ENCODE results near the gene PDE4A. TPM values are rescaled to one million over a fixed set of nuclear protein-coding genes. Genes with fewer than 3 reads are reported as not detected.

Gene PDE4A
- 4.2 to 5.2 TPM (median 4.2 TPM) in 5 replicates for total RNA-seq (2022; extraction: Qiagen RNA extraction; ENCODE audit: low read depth)

GRCh38 chr19:10420444-10421239 lies at the start of gene PDE4A:
Gene PDE4A (plus strand): TSS chr19:10420538. CDS start chr19:10420765, 227 bp downstream.

GRCh38 chr19:10380313-10381102 lies 39.8 kb upstream of the PDE4A start, which contains the start of gene TYK2:
Gene TYK2 (minus strand): TSS chr19:10380572. CDS start chr19:10378406, 2,166 bp downstream.

GRCh38 chr19:10403137-10404021 lies 17.0 kb upstream of the PDE4A start, which contains the start of gene CDC37:
Gene CDC37 (minus strand): TSS chr19:10403542. CDS start chr19:10403479, 63 bp downstream.

GRCh38 chr19:10503002-10503789 lies 82.9 kb downstream of the PDE4A start, which contains the start of gene KEAP1:
Gene KEAP1 (minus strand): TSS chr19:10503356. CDS start chr19:10500033, 3,323 bp downstream.

GRCh38 chr19:10517361-10517759 lies 97.0 kb downstream of the PDE4A start, which contains the start of gene S1PR5:
Gene S1PR5 (minus strand): TSS chr19:10517447. CDS start chr19:10515011, 2,436 bp downstream.

Other genes starting within 250 kb of the PDE4A start
- gene DNMT1, start 225.6 kb upstream of the PDE4A start, total RNA-seq (2022; extraction: Qiagen RNA extraction; ENCODE audit: low read depth): 51.3 to 66.7 TPM (median 64.7 TPM) in 5 replicates
- gene S1PR2, start 189.2 kb upstream of the PDE4A start, total RNA-seq (2022; extraction: Qiagen RNA extraction; ENCODE audit: low read depth): 0.96 to 1.2 TPM (median 1.2 TPM) in 5 replicates
- 59.0 to 78.7 TPM (median 77.4 TPM) in 5 replicates for gene MRPL4, start 168.3 kb upstream of the PDE4A start, total RNA-seq (2022; extraction: Qiagen RNA extraction; ENCODE audit: low read depth)
- gene ICAM1, start 149.4 kb upstream of the PDE4A start, total RNA-seq (2022; extraction: Qiagen RNA extraction; ENCODE audit: low read depth): 4.2 to 6.4 TPM (median 5.1 TPM) in 5 replicates
- 0.10 to 0.12 TPM in 2 of 5 replicates, not detected in the others for gene ICAM4, start 133.6 kb upstream of the PDE4A start, total RNA-seq (2022; extraction: Qiagen RNA extraction; ENCODE audit: low read depth)
- gene ICAM5, start 130.6 kb upstream of the PDE4A start, total RNA-seq (2022; extraction: Qiagen RNA extraction; ENCODE audit: low read depth): 0.42 to 1.2 TPM (median 0.78 TPM) in 5 replicates
- 1.2 to 4.1 TPM (median 1.8 TPM) in 5 replicates for gene ZGLP1, start 110.7 kb upstream of the PDE4A start, total RNA-seq (2022; extraction: Qiagen RNA extraction; ENCODE audit: low read depth)
- 22.1 to 41.4 TPM (median 33.1 TPM) in 5 replicates for gene FDX2, start 104.5 kb upstream of the PDE4A start, total RNA-seq (2022; extraction: Qiagen RNA extraction; ENCODE audit: low read depth)
- gene RAVER1, start 87.0 kb upstream of the PDE4A start, total RNA-seq (2022; extraction: Qiagen RNA extraction; ENCODE audit: low read depth): 19.7 to 31.8 TPM (median 26.2 TPM) in 5 replicates
- gene ICAM3, start 80.9 kb upstream of the PDE4A start, total RNA-seq (2022; extraction: Qiagen RNA extraction; ENCODE audit: low read depth): 6.5 to 11.4 TPM (median 8.8 TPM) in 5 replicates
- gene TYK2, start 40.0 kb upstream of the PDE4A start, total RNA-seq (2022; extraction: Qiagen RNA extraction; ENCODE audit: low read depth): 25.9 to 44.4 TPM (median 43.3 TPM) in 5 replicates
- 163 to 208 TPM (median 188 TPM) in 5 replicates for gene CDC37, start 17.0 kb upstream of the PDE4A start, total RNA-seq (2022; extraction: Qiagen RNA extraction; ENCODE audit: low read depth)
- gene KEAP1, start 82.8 kb downstream of the PDE4A start, total RNA-seq (2022; extraction: Qiagen RNA extraction; ENCODE audit: low read depth): 51.6 to 75.8 TPM (median 59.7 TPM) in 5 replicates
- gene S1PR5, start 96.9 kb downstream of the PDE4A start, total RNA-seq (2022; extraction: Qiagen RNA extraction; ENCODE audit: low read depth): 2.0 to 3.0 TPM (median 2.5 TPM) in 5 replicates
- 16.7 to 24.8 TPM (median 20.3 TPM) in 5 replicates for gene ATG4D, start 123.4 kb downstream of the PDE4A start, total RNA-seq (2022; extraction: Qiagen RNA extraction; ENCODE audit: low read depth)
- 16.5 to 19.6 TPM (median 18.3 TPM) in 5 replicates for gene KRI1, start 145.5 kb downstream of the PDE4A start, total RNA-seq (2022; extraction: Qiagen RNA extraction; ENCODE audit: low read depth)
- 4.2 to 6.2 TPM (median 5.3 TPM) in 5 replicates for gene CDKN2D, start 148.4 kb downstream of the PDE4A start, total RNA-seq (2022; extraction: Qiagen RNA extraction; ENCODE audit: low read depth)
- 28.1 to 60.3 TPM (median 41.5 TPM) in 5 replicates for gene AP1M2, start 166.8 kb downstream of the PDE4A start, total RNA-seq (2022; extraction: Qiagen RNA extraction; ENCODE audit: low read depth)
- gene SLC44A2, start 205.0 kb downstream of the PDE4A start, total RNA-seq (2022; extraction: Qiagen RNA extraction; ENCODE audit: low read depth): 6.4 to 8.0 TPM (median 7.2 TPM) in 5 replicates
- gene ILF3, start 233.8 kb downstream of the PDE4A start, total RNA-seq (2022; extraction: Qiagen RNA extraction; ENCODE audit: low read depth): 159 to 175 TPM (median 167 TPM) in 5 replicates

All from A549 treated with RU486 at 1 μM for 4 hours (cell line).